Hypothalamus (tissue), 51 donors: ENCODE measurements around the gene RAB8B.
A peak's percentile ranks its signal among the peaks of the same experiment; 100 is the strongest.
"Not testable (repeated sequence)": the region's sequence is repeated elsewhere in the genome, so short reads cannot be mapped to it uniquely, and the experiment has no call there.

Experiments used
- DNase-seq, 51 donors: peaks; one replicate each; lab custom pipeline; 2025; lab: John Stamatoyannopoulos, UW

The RAB8B gene

GRCh38 chr15:63233667-63234423 lies 44.4 kb downstream of the RAB8B start:
- DNase-seq = peak in 2 of 51 donors; percentile 10 to 18

DNA sequence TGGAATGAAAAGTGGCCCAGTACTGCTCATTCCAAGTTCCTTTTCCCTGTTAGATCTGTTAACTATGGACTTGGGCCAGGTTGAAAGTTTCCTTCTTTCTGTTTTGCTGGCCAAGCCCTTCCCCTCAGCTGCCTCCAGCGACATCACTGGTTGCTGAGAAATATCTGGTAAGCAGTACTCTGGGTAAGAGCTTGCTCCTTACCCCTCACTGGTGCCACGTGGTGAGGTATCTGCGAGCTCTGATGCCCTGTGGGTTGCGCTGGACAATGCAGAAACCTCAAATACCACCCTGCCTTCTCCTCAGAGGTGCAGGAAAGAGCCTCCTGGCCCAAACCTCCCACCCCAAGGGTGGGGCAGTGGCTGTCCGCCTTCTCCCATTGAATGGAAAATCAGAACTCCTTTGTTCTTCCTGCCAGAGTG lies 45.1 kb downstream of the RAB8B start:
- peak in 18 of 51 donors; percentile 9 to 55 (median 20) for DNase-seq

DNA sequence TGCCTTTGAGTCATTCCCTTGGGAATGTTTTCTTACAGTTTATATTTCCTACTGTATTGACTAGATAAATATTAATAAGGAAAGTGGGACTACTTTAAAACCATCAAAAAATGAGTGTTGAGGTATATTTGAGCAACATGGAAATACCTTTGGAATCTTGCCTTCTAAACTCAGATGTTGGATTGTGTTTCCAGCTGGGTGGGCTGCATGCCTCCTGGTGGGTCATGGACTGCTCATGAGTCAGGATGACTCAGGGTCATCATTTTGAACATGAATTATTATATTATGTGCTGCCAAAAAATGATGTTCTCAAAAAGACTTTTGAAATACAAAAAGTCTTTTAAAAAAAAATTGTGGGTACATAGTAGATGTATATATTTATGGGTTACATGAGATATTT lies 46.9 kb downstream of the RAB8B start:
- no peak for DNase-seq

- DNase-seq = not testable (repeated sequence)
Measured at GRCh38 chr15:63237086-63237485, 47.7 kb downstream of the RAB8B start.

GRCh38 chr15:63238171-63238570 lies 48.8 kb downstream of the RAB8B start:
- DNase-seq = no peak

- no peak for DNase-seq
Measured at GRCh38 chr15:63238796-63239195, 49.4 kb downstream of the RAB8B start.

DNA sequence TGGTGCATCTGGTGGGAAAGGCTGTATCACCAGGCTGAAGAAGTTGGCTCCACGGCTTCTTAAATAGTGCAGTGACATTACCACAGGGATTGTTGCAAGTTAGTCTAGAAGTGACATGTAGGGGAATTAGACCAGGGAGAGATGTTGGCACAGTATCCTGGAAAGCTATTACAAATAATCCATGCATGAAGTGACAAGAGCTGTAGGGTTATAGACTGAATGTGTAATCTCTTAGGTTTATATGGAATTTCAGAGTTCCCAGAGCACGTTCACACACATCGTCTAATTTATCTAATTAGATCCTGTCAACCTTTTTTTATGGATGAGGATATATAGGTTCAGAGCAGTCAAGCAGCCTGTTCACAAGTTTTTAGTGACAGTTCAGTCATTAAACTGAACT lies 50.7 kb downstream of the RAB8B start:
- no peak for DNase-seq

GRCh38 chr15:63241316-63241715 lies 51.9 kb downstream of the RAB8B start:
- no peak for DNase-seq

GRCh38 chr15:63243101-63243500 lies 53.7 kb downstream of the RAB8B start:
- DNase-seq = no peak

- no peak for DNase-seq
Measured at GRCh38 chr15:63243776-63244175, 54.4 kb downstream of the RAB8B start.

- peak in 1 of 51 donors; percentile 49 for DNase-seq
Measured at GRCh38 chr15:63244399-63244798, 55.0 kb downstream of the RAB8B start.

DNA sequence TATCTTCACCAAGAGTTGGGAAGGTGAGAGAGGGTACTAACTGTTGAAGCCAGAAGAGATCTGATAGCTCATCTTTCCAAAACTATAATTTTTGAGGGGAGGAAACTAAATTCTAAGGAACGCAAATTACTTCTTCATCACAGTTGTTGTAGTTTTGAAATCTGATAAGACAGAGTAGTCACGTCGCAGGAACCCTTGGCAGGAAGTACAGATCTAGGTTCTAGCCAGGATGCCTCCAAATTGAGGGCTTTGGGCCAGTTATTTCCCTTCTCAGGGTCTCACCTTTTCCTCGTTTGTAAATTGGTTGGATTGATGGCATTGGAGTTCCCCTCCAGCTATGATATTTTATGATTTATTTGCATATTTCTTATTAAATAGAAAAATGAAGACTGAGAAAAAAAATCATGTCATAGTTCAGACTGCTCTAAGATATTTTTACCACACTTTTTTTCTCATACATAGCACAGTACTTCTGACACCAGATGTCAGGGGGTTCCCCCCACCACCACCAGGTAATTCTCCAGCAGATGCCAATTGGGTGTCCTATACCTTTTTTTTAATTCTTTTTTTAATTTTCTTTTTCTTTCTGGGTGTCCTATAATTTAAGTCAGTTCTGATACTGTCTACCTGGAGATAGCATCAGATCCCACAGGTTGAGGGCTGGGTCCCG lies 55.7 kb downstream of the RAB8B start:
- no peak for DNase-seq

- no peak for DNase-seq
Measured at GRCh38 chr15:63246691-63247469, 57.5 kb downstream of the RAB8B start.

GRCh38 chr15:63250312-63250965 lies 61.0 kb downstream of the RAB8B start:
- peak in 1 of 51 donors; percentile 15 for DNase-seq

DNA sequence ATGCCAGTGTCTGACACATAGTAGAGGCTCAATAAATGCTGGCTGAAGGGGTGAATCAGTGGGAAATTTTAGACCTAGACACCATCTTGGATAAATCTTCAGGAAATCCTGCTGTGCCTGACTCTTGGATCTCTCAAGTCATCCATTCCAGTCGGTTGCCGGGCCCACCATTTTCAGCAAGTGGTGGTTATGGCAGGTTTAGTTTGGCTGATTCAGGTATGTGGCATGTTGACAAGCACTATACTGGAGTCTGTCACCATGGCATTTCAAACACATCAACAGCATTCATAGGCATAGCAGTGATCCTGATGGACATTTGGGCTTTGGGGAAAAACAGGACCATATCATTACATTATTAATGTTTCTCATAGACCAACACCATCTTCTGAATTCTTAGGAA lies 62.3 kb downstream of the RAB8B start:
- no peak for DNase-seq

GRCh38 chr15:63252292-63252691 lies 62.9 kb downstream of the RAB8B start:
- DNase-seq = no peak

DNA sequence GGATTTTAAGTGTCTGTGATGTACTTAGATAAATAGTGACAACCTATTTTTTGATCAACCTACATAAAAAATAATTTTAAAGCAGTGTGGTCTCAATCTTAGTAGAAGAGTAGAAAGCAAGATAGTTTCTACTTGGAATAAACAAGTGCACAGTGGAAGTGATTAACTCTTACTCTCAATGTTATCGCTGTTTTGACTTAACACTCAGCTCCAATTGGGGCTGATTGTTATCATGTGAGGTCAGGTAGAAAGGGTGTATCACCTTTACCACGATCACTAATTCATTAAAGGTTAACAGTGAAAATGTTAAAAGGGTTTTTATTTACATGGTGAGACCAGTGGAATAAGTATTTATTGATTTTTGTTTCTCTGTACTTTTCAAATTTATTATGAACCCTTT lies 65.6 kb downstream of the RAB8B start:
- no peak for DNase-seq

DNA sequence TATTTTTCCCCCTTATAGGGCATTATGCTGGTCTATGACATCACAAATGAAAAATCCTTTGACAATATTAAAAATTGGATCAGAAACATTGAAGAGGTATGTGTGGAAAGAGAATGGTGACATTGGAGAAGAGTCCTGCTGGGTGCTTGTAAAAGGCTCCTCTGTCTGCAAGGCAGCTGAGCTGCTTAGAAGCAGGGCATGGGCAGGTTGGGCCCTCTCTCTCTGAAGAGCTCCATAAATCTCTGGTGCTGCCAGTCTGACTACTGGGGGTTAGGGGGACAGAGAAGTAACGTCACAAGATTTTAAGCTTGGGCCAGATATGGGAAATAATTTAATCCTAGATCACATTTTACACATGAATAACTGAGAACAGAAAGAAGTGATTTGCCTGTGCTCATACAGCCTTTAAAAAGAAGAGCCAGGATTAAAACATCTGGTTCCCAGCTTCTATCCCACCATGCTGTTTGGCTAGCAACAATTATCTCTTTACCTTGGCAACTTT lies 66.1 kb downstream of the RAB8B start:
- DNase-seq = no peak

DNA sequence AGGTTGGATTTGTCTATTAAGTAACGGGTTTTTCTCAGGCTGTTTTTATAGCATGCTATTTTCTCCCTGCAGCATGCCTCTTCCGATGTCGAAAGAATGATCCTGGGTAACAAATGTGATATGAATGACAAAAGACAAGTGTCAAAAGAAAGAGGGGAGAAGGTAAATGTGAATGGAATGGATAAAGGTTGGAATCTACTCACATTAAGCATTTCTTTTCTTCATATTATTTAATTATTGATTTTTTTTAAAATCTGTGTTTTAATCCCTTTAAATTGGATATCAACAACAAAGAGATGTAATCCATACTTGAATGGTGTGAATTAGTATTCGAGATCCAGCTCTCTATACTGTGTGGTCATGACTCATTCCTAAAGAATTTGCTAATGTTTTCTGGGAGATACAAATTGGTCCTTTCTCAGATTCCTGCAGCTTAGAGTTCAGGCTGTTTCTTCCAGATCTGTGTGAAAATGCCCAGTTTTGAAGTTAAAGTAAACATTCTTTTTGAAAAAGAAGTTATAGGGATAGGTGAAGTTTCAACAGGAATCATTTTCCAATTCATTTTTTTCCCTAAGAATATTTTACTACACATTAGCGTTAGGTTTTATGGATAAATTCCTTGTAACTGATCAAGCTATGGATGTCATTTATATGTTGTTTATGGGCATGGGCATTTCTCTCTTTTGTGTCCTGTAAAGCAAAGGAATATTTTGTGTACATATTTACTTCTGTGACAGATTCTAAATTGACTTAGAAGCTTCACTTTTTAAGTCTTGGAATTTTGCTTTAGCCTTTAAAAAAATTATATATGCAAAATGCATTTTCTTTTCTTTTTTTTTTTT lies 67.2 kb downstream of the RAB8B start:
- DNase-seq = no peak

GRCh38 chr15:63258658-63259057 lies 69.3 kb downstream of the RAB8B start:
- no peak for DNase-seq
